GM20000 (cell line): ENCODE data around the gene CAMSAP3.

Source experiments
- DNase-seq: peaks from one replicate; pipeline ENCODE4 v3.0.0; 2012; ENCODE audit warnings: low spot score
- CTCF ChIP-seq: IDR thresholded peaks from 2 replicates; pipeline ENCODE4 v1.5.1; 2012; ENCODE audit warnings: mild to moderate bottlenecking, control low read depth; ENCODE audit errors: extremely low read depth, missing control alignments

CAMSAP3 gene

GRCh38 chr19:7559102-7559501 lies 36.6 kb upstream of the CAMSAP3 start:
- DNase-seq: no peak
- no peak for TF ChIP-seq CTCF

GRCh38 chr19:7560255-7560654 lies 35.4 kb upstream of the CAMSAP3 start:
- DNase-seq: no peak
- TF ChIP-seq CTCF: no peak

- TF ChIP-seq CTCF: no peak
- no peak for DNase-seq
These were observed 34.3 kb upstream of the CAMSAP3 start for GRCh38 chr19:7561325-7561724.

GRCh38 chr19:7562646-7563393 lies 32.8 kb upstream of the CAMSAP3 start:
- DNase-seq: no peak
- TF ChIP-seq CTCF: no peak

DNA sequence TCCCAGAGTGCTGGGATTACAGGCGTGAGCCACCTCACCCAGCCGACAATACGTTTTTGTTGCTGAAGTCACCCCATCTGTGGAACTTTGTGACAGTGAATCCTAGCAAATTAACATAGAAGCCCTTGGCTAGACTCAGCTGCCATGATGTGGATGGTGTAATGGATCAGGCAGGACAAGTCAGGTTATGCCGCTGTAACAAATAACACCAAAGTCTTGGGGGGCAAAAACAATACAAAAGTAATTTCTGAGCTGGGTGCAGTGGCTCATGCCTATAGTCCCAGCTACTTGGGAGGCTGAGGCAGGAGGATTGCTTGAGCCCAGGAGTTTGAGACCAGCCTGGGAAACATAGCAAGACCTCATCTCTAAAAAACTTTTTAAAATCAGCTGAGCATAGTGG lies 30.8 kb upstream of the CAMSAP3 start:
- no peak for TF ChIP-seq CTCF
- DNase-seq: no peak

GRCh38 chr19:7565332-7565731 lies 30.3 kb upstream of the CAMSAP3 start:
- DNase-seq: no peak
- TF ChIP-seq CTCF: no peak

DNA sequence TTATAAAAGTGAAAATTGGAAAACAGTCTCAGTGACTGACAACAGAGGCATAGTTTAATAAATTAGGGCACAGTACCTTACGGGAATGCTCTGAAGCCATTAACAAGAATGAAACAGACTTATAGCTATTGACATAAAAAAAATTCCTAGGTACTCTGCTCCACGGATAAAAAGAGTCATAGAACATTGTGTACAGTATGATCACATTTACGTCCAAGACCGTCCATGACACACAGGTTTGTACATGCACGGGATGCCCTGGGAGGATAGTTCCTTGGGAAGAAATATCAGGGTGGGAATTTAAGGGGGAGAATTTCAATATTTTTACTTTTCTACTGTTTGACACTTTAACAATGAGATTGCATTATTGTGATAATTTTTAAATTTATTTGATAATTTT lies 24.9 kb upstream of the CAMSAP3 start:
- no peak for DNase-seq
- TF ChIP-seq CTCF: no peak
